Large intestine (tissue), 3 donors: Measurements from ENCODE around the gene HPCAL1. TPM values are rescaled to one million over a fixed set of nuclear protein-coding genes. Genes with fewer than 3 reads are reported as not detected.
"Not testable (repeated sequence)": the region's sequence is repeated elsewhere in the genome, so short reads cannot be mapped to it uniquely, and the experiment has no call there.

Experiments
- DNase-seq, 2 donors: peaks; one replicate each; pipeline versions ENCODE4 v3.0.0 to v3.0.0-alpha.2; 2013
- H3K27ac ChIP-seq: one replicate; pipeline ENCODE4 v1.5.1; 2013; ENCODE audit warnings: low read length
- H3K27me3 ChIP-seq: 2 replicates; pipeline ENCODE4 v1.6.1; 2013; ENCODE audit warnings: low read length; ENCODE audit not compliant: control insufficient read depth, insufficient read depth
- H3K36me3 ChIP-seq: 2 replicates; pipeline ENCODE4 v1.6.1; 2013; ENCODE audit warnings: low read length; ENCODE audit not compliant: control insufficient read depth, insufficient read depth
- H3K4me1 ChIP-seq: one replicate; pipeline ENCODE4 v1.6.1; 2013; ENCODE audit warnings: low read length; ENCODE audit not compliant: control insufficient read depth, insufficient read depth
- H3K4me3 ChIP-seq: one replicate; pipeline ENCODE4 v1.5.1; 2013; ENCODE audit warnings: low read length
- H3K9me3 ChIP-seq: one replicate; pipeline ENCODE4 v1.6.1; 2013; ENCODE audit warnings: mild to moderate bottlenecking, low read depth, low read length, moderate library complexity; ENCODE audit not compliant: control insufficient read depth
- WGBS: methylation state at CpG from one replicate; pipeline ENCODE4 v1.1.5; 2013; ENCODE audit warnings: low lambda C conversion rate; ENCODE audit not compliant: insufficient coverage; 5-methylcytosine and 5-hydroxymethylcytosine counted together
- polyA plus RNA-seq: library from polyadenylated mRNA; unstranded; fragments of 120-200 nt; gene quantifications from one replicate; pipeline ENCODE4 v1.2.1, GENCODE V29; 2013

The HPCAL1 gene
- polyA plus RNA-seq, 1 donor, result 68.7 TPM

DNA sequence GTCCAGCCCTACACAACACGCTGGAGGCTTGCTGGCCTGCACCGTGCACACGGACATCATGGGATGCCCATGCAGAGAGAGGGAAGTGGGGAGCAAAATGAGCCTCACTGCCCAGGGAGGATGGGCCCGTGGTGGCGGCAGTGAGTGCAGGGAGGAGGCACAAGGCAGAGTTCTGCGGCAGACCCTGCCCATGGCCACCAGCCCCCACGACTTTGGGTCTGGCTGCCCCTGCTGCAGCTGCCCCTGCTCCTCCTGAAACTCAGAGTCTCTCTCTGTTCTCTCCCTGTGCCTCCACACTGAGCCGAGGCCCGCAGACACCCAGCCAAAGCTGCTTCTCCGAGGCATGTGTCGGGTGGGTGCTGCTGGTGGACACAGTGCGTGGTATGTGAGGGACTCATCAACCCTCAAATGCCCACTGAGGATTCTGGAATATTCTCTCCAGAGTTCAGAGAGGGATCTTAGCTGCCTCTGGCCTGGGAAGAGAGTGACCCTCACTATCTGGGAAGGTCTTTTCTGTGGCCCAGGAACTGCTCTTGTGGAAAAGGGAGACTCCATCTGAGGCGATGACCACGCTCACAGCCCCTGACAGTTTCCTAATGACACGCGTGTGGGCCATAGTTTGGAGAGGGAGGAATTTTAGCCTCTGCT lies 45.1 kb upstream of the HPCAL1 start:
- Histone ChIP-seq H3K4me1 (peaks cover 3% of the 10 kb centered on the region), H3K9me3 (no peaks in the 10 kb centered on the region), H3K4me3 (no peak overlapping the region), H3K27ac (no peak overlapping the region), H3K27me3 (no peaks in the 10 kb centered on the region), H3K36me3 (no peaks in the 10 kb centered on the region)
- WGBS, result no CpG with 5 or more reads among the region's 16 CpGs
- DNase-seq, result no peak

DNA sequence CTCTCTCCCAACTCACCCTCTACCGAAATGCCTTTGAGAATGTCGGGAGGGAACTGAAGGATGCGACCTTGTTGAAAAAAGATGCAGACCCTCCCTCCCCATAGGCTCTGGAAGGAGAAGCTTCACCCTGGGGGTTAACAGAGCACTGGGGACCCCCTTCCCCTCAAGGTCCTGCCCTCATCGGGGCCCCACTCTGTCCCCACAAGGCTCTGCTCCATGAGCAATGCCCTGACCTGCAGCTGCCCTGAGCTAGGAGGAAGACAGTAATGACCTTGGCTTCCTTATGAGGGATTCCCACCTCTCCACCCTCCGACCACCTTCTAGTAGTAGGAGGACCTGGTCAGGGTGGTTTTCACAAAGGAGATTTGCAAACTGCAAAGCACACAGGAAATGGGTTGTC lies 44.4 kb upstream of the HPCAL1 start:
- Histone ChIP-seq H3K36me3 (no peaks in the 10 kb centered on the region), H3K4me1 (peaks cover 3% of the 10 kb centered on the region), H3K4me3 (no peak overlapping the region), H3K9me3 (no peaks in the 10 kb centered on the region), H3K27ac (no peak overlapping the region), H3K27me3 (no peaks in the 10 kb centered on the region)
- DNase-seq, result no peak
- WGBS, result no CpG with 5 or more reads among the region's 5 CpGs

DNA sequence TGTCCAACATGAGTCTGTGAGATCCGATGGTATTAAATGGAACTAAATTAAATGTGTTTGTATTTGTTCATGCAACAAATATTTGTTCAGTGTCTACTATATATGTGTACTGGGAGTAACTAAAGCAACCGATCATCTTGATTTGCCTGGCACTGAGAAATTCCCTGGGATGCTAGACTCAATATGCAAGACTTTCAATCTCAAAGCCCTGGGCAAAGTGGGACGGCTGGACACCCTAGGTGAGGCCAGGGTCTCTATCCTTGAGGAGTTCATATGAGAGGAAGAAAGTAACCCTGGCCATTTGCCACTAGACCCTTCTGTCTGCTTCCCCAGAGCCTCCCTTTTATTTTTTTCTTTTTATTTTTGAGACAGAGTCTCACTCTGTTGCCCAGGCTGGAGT lies 44.0 kb upstream of the HPCAL1 start:
- H3K27ac ChIP-seq, result no peak overlapping the region
- peaks cover 3% of the 10 kb centered on the region for H3K4me1 ChIP-seq
- no peaks in the 10 kb centered on the region for H3K9me3 ChIP-seq
- H3K36me3 ChIP-seq, result no peaks in the 10 kb centered on the region
- H3K27me3 ChIP-seq, result no peaks in the 10 kb centered on the region
- no CpG with 5 or more reads among the region's 3 CpGs for WGBS
- no peak for DNase-seq
- no peak overlapping the region for H3K4me3 ChIP-seq

DNA sequence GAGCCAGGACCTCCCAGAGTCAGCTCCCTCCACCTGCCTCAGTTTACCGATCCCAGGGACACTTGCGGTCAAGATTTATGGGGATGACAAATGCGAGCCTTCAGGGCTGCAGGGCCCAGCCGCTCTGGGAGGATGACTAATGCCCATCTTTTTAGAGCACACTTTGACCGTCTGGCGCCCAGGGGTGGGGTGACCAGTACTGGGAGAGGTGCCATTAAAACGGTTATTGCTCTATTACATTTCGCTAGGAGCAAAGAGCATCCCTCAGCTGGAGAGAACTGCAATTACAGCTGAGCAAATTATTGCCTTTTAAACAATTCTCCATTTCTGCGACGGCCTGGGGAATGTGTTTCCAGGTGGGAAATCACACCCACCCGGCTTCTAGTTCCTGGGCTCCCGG lies 42.6 kb upstream of the HPCAL1 start:
- Histone ChIP-seq H3K27ac (no peak overlapping the region), H3K9me3 (no peaks in the 10 kb centered on the region), H3K4me3 (no peak overlapping the region), H3K27me3 (no peaks in the 10 kb centered on the region), H3K4me1 (peaks cover 3% of the 10 kb centered on the region), H3K36me3 (no peaks in the 10 kb centered on the region)
- DNase-seq, result peak; percentile 43 to 79
- WGBS, result no CpG with 5 or more reads among the region's 12 CpGs

DNA sequence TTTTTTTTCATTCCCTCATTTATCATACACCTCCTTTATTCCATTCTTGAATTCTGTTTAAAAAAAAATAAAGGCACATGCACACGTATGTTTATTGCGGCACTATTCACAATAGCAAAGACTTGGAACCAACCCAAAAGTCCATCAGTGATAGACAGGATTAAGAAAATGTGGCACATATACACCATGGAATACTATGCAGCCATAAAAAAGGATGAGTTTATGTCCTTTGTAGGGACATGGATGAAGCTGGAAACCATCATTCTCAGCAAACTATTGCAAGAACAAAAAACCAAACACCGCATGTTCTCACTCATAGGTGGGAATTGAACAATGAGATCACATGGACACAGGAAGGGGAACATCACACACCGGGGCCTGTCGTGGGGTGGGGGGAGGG lies 39.2 kb upstream of the HPCAL1 start:
- WGBS, result no CpG with 5 or more reads among the region's 5 CpGs
- H3K27me3 ChIP-seq, H3K9me3 ChIP-seq: not testable (repeated sequence)

DNA sequence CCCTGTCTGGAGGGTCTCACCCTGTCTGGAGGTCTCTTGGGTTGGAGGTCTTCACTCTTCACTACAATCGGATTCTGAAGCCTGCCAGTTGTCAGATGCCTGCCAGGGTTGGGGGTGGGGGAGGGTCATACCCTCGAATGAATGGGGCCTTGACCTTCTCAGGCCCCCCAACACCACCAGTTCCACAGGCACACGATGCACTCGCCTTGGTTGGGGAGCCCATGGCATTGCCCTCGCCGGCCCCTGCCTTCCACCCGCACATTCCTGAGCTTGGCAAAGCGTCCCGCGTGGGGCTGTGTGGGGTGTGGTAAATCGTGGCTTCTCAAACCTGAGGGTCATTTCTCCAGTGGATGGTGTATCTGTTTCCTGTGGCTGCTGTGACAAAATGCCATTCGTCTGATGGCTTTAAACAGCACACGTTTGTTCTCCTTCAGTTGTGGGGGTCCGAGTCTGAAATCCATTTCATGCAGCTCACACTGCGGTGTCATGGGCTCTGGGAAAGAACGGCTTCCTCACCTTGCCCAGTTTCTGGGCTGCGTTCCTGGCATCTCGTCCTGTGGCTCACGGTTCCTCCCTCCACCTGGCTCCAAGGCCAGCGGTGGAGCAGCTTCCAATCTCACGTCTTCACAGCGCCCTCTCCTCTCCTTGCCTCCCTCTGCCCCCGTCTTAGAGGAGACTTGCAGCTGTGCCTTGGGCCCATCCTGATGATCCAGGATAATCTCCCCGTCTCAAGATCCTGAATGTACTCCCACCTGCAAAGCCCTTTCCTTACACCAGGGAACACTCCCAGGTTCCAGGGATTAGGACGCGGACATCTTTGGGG lies 38.0 kb upstream of the HPCAL1 start:
- H3K4me3 ChIP-seq, result no peak overlapping the region
- no peak for DNase-seq
- H3K4me1 ChIP-seq, result peaks cover 19% of the 10 kb centered on the region
- no peaks in the 10 kb centered on the region for H3K9me3 ChIP-seq
- no peak overlapping the region for H3K27ac ChIP-seq
- H3K27me3 ChIP-seq, result no peaks in the 10 kb centered on the region
- H3K36me3 ChIP-seq, result no peaks in the 10 kb centered on the region
- 100% methylated on average over 3 of the region's 26 CpGs for WGBS

More for the DNA sequence above, 39.2 kb upstream of the HPCAL1 start:
- H3K4me1 ChIP-seq, result peaks cover 14% of the 10 kb centered on the region
- not testable (repeated sequence) for H3K36me3 ChIP-seq, DNase-seq, H3K4me3 ChIP-seq, H3K27ac ChIP-seq

DNA sequence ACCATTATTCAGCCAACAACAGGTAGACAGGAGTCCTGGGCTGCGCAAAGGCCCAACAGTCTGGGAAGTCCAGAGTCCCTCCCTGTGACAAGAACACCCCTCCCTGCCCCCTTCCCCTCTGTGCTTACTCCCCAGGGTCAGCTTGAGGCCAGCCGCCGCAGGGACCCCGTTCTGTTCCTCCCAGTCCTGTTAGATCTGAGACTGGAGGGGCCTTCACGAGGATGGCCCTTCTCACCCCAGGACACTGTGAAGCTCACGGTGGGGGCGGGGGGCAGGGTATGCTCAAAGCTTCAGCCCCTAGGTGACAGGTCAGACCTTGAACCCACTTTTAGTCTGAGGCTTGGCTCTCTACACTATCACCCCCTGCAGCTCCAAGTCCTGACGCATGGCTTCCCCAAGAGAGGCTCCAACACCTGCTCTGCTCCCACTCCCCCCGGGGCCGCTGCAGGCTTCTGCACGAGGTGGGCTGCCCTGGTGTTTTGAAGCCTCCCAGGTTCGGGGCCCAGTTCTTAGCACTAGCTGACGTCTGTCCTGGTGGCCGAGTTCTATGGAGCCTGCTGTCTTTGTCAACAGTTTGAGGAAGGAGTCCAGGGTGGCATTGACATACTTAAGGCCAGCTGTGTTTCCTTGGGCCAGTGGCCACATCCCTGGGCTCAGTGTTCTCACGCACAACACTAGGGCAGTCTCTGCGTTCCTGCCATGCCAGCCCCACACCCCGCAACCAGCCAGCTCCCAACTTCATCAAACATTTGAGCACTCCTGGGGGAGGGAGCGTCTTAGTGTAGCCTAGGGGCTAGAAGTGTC lies 37.2 kb upstream of the HPCAL1 start:
- WGBS, result 100% methylated on average over 1 of the region's 18 CpGs
- no peaks in the 10 kb centered on the region for H3K27me3 ChIP-seq
- H3K27ac ChIP-seq, result no peak overlapping the region
- no peak overlapping the region for H3K4me3 ChIP-seq
- no peak for DNase-seq
- H3K4me1 ChIP-seq, result peaks cover 24% of the 10 kb centered on the region
- no peaks in the 10 kb centered on the region for H3K36me3 ChIP-seq
- H3K9me3 ChIP-seq, result no peaks in the 10 kb centered on the region

DNA sequence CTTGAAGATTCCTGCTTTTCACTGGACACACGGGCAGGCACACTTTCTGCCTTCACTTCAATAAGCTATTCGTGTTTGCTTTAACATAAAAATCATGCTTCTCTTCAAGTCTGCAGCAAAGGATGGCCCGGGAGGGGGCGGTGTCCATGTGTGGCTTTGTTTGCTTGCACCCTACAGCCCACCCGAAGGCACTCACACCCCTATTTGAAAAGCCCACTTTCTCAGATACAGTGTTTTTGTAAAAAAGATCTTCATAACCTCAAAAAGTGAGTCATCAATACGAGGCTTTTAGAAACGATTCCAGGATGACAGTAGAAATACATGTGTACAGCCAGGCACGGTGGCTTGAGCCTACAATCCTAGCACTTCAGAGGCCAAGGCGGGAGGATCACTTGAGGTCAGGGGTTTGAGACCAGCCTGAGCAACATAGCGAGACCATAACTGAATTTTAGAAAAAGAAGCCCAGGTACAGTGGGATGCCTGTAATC lies 36.5 kb upstream of the HPCAL1 start:
- Histone ChIP-seq H3K27ac (no peak overlapping the region), H3K36me3 (no peaks in the 10 kb centered on the region), H3K27me3 (no peaks in the 10 kb centered on the region), H3K4me3 (no peak overlapping the region), H3K9me3 (no peaks in the 10 kb centered on the region), H3K4me1 (peaks cover 31% of the 10 kb centered on the region)
- no peak for DNase-seq
- 80% methylated on average over 1 of the region's 10 CpGs for WGBS

DNA sequence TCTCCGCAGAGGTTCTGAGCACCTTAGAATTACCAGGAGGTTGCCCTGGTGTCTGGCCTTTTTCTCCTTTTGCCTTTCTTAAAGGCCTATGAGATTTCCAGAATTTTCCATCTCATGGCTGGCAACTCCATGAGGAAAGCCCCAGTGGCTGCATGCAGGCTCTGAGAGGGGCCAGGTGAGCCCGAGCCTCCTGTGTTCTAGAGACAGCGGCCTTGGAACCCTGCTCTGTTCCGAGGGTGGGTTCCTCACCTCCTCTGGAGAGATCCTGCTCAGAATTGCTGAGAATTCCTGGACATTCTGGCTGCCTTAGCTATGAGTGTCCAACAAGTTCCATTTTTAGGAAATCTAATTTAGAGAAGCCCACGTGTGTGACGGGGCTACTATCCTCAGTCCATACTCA lies 35.7 kb upstream of the HPCAL1 start:
- Histone ChIP-seq H3K4me1 (peaks cover 39% of the 10 kb centered on the region), H3K36me3 (no peaks in the 10 kb centered on the region), H3K4me3 (no peak overlapping the region), H3K9me3 (no peaks in the 10 kb centered on the region), H3K27ac (peak overlapping the region; percentile 4), H3K27me3 (no peaks in the 10 kb centered on the region)
- no CpG with 5 or more reads among the region's 6 CpGs for WGBS
- DNase-seq, result no peak
